ENCODE data around the gene FBRS.
"Not testable (repeated sequence)": the region's sequence is repeated elsewhere in the genome, so short reads cannot be mapped to it uniquely, and the experiment has no call there.

- TF ChIP-seq, protein P1, sequence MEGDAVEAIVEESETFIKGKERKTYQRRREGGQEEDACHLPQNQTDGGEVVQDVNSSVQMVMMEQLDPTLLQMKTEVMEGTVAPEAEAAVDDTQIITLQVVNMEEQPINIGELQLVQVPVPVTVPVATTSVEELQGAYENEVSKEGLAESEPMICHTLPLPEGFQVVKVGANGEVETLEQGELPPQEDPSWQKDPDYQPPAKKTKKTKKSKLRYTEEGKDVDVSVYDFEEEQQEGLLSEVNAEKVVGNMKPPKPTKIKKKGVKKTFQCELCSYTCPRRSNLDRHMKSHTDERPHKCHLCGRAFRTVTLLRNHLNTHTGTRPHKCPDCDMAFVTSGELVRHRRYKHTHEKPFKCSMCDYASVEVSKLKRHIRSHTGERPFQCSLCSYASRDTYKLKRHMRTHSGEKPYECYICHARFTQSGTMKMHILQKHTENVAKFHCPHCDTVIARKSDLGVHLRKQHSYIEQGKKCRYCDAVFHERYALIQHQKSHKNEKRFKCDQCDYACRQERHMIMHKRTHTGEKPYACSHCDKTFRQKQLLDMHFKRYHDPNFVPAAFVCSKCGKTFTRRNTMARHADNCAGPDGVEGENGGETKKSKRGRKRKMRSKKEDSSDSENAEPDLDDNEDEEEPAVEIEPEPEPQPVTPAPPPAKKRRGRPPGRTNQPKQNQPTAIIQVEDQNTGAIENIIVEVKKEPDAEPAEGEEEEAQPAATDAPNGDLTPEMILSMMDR (IDR thresholded peaks at IDR 0.05), result not testable (repeated sequence)
- not testable (repeated sequence) for TF ChIP-seq POLR2A (IDR thresholded peaks at IDR 0.05)
These were observed 44.8 kb downstream of the FBRS start for GRCh38 chr16:30703071-30703470.
